Measurements from ENCODE around the gene KRTAP5-5.

DNA sequence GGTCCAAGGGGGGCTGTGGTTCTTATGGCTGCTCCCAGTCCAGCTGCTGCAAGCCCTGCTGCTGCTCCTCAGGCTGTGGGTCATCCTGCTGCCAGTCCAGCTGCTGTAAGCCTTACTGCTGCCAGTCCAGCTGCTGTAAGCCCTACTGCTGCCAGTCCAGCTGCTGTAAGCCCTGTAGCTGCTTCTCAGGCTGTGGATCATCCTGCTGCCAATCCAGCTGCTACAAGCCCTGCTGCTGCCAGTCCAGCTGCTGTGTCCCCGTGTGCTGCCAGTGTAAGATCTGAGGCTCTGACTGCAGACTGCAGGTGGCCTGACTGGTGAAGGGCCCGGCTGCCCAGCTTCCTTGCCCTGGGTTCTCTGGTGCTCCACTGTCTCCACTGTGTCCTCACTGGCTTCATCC, 696 bp downstream of the KRTAP5-5 start:
- TF ChIP-seq POLR2A (IDR thresholded peaks at IDR 0.05; ENCODE audit: low read depth, low read length), result no peak
- no peak for TF ChIP-seq POLR2AphosphoS5 (IDR thresholded peaks at IDR 0.05; ENCODE audit: insufficient read depth, low read depth, low read length)
- TF ChIP-seq JUN (IDR thresholded peaks at IDR 0.05; ENCODE audit: borderline replicate concordance, insufficient read depth, insufficient read length, low read depth), result no peak
- TF ChIP-seq, protein P1, sequence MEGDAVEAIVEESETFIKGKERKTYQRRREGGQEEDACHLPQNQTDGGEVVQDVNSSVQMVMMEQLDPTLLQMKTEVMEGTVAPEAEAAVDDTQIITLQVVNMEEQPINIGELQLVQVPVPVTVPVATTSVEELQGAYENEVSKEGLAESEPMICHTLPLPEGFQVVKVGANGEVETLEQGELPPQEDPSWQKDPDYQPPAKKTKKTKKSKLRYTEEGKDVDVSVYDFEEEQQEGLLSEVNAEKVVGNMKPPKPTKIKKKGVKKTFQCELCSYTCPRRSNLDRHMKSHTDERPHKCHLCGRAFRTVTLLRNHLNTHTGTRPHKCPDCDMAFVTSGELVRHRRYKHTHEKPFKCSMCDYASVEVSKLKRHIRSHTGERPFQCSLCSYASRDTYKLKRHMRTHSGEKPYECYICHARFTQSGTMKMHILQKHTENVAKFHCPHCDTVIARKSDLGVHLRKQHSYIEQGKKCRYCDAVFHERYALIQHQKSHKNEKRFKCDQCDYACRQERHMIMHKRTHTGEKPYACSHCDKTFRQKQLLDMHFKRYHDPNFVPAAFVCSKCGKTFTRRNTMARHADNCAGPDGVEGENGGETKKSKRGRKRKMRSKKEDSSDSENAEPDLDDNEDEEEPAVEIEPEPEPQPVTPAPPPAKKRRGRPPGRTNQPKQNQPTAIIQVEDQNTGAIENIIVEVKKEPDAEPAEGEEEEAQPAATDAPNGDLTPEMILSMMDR (IDR thresholded peaks at IDR 0.05; ENCODE audit: extremely low read depth in 1 of 2, insufficient read depth in 1 of 2, low read depth in 1 of 2, low read length in 2 of 2), result no peak
- TF ChIP-seq EZH2 (IDR thresholded peaks at IDR 0.05; ENCODE audit: borderline replicate concordance, low read depth, low read length, severe bottlenecking), result no peak
